Endothelial cell of umbilical vein (primary cell): ENCODE measurements around the gene TFCP2. TPM values are rescaled to one million over a fixed set of nuclear protein-coding genes. Genes with fewer than 3 reads are reported as not detected.

Experiments
- BruUV-seq: library from RNA; stranded (reverse); fragments of 400-500 nt; replicated peaks from 2 replicates; lab custom pipeline; 2021; lab: Mats Ljungman, UMichigan
- CTCF ChIA-PET: fragments of 300-600, 350-600 bp; sonication (Branson Sonifier 250); formaldehyde crosslinking; loops from one replicate; lab custom pipeline; 2021; ENCODE audit warnings: antibody characterized with exemption, inconsistent platforms; lab: Charles Lee
- POLR2A ChIA-PET: fragments of 300-600, 350-600 bp; sonication (Branson Sonifier 250); formaldehyde crosslinking; loops from one replicate; lab custom pipeline; 2021; ENCODE audit warnings: antibody characterized with exemption, inconsistent platforms; lab: Charles Lee
- DNase-seq: peaks from one replicate; pipeline ENCODE4 v3.0.0-alpha.2; 2011; ENCODE audit warnings: low read depth, low spot score
- FAIRE-seq: peaks from 2 replicates; lab custom pipeline; 2011; peaks lifted over from hg19 to GRCh38; lab: Jason Lieb, UNC
- H2AFZ ChIP-seq: 2 replicates; pipeline ENCODE4 v1.6.0; 2012; ENCODE audit warnings: low read depth, low read length, control low read depth, inconsistent platforms
- H3K27ac ChIP-seq: 2 replicates; pipeline ENCODE4 v1.5.1; 2011; ENCODE audit warnings: low read depth, mild to moderate bottlenecking, control low read depth, low read length, moderate library complexity; ENCODE audit not compliant: insufficient read depth
- H3K27me3 ChIP-seq, 2 experiments: 2 replicates each; pipeline versions ENCODE4 v1.6.0 to v1.6.1; 2011; ENCODE audit warnings: low read length in 2 of 2, mixed read lengths in 1 of 2; ENCODE audit not compliant: control insufficient read depth in 2 of 2, insufficient read depth in 2 of 2
- H3K36me3 ChIP-seq, 2 experiments: 2 replicates in 1 of 2; 3 replicates in 1 of 2; pipeline ENCODE4 v1.5.1; 2011; ENCODE audit warnings: low read length in 2 of 2, mild to moderate bottlenecking in 1 of 2, moderate library complexity in 1 of 2; ENCODE audit not compliant: control insufficient read depth in 2 of 2, insufficient read depth in 2 of 2; ENCODE audit errors: extremely low read depth in 1 of 2
- H3K4me1 ChIP-seq: 3 replicates; pipeline ENCODE4 v1.5.1; 2011; ENCODE audit warnings: mild to moderate bottlenecking, low read length; ENCODE audit not compliant: control insufficient read depth, insufficient read depth; ENCODE audit errors: extremely low read depth
- H3K4me2 ChIP-seq: 2 replicates; pipeline ENCODE4 v1.6.1; 2011; ENCODE audit warnings: low read length, control low read depth, mixed read lengths; ENCODE audit not compliant: insufficient read depth
- H3K4me3 ChIP-seq, 3 experiments: fragments of 200-600 bp in 1 of 3; sonication (generic), shearing (Covaris generic) in 1 of 3; replicated peaks in 1 of 3; 2 replicates each; pipeline ENCODE4 v1.5.1; 2011 to 2016; ENCODE audit warnings: control low read depth in 3 of 3, low read length in 3 of 3, mild to moderate bottlenecking in 2 of 3, inconsistent platforms in 1 of 3, low read depth in 1 of 3, moderate library complexity in 1 of 3; ENCODE audit not compliant: insufficient read depth in 1 of 3
- H3K79me2 ChIP-seq: 2 replicates; pipeline ENCODE4 v1.6.0; 2012; ENCODE audit warnings: low read length, inconsistent platforms; ENCODE audit not compliant: control insufficient read depth, insufficient read depth
- H3K9ac ChIP-seq: replicated peaks from 2 replicates; pipeline ENCODE3; 2011; ENCODE audit warnings: low read length, control low read depth; ENCODE audit not compliant: insufficient read depth; ENCODE audit errors: extremely low read depth
- H3K9me1 ChIP-seq: replicated peaks from 3 replicates; pipeline ENCODE4 v1.6.0; 2011; ENCODE audit warnings: mild to moderate bottlenecking, low read length; ENCODE audit not compliant: control insufficient read depth, insufficient read depth; ENCODE audit errors: extremely low read depth
- H3K9me3 ChIP-seq: replicated peaks from 2 replicates; pipeline ENCODE4 v1.5.1; 2012; ENCODE audit warnings: low read length, inconsistent platforms; ENCODE audit not compliant: control insufficient read depth, insufficient read depth
- H4K20me1 ChIP-seq: replicated peaks from 2 replicates; pipeline ENCODE3; 2011; ENCODE audit warnings: mild to moderate bottlenecking, low read length; ENCODE audit not compliant: control insufficient read depth, insufficient read depth; ENCODE audit errors: extremely low read depth
- EZH2 ChIP-seq: IDR thresholded peaks from 2 replicates; pipeline ENCODE4 v1.6.1; 2012; ENCODE audit warnings: borderline replicate concordance, low read depth, mild to moderate bottlenecking, moderate library complexity, low read length, inconsistent platforms; ENCODE audit not compliant: severe bottlenecking
- FOS ChIP-seq: IDR thresholded peaks from 2 replicates; pipeline ENCODE4 v1.6.1; 2011; ENCODE audit warnings: mild to moderate bottlenecking, low read length, moderate library complexity, borderline replicate concordance; ENCODE audit not compliant: insufficient read depth
- GATA2 ChIP-seq: IDR thresholded peaks from 2 replicates; pipeline ENCODE4 v1.7.0; 2011; ENCODE audit warnings: low read depth, mild to moderate bottlenecking, moderate library complexity, mixed read lengths, low read length; ENCODE audit not compliant: insufficient read length, insufficient read depth
- JUN ChIP-seq: IDR thresholded peaks from 2 replicates; pipeline ENCODE4 v1.6.1; 2011; ENCODE audit warnings: borderline replicate concordance, low read depth; ENCODE audit not compliant: insufficient read length, insufficient read depth
- MYC ChIP-seq: IDR thresholded peaks from one replicate; pipeline ENCODE4 v1.6.1; 2011; ENCODE audit warnings: mild to moderate bottlenecking, low read depth, low read length
- POLR2A ChIP-seq: IDR thresholded peaks from 2 replicates; pipeline ENCODE4 v1.6.1; 2012; ENCODE audit warnings: low read depth, mild to moderate bottlenecking, control low read depth, low read length
- dilution Hi-C: fragments of 300-500 bp; cut with MboI; formaldehyde crosslinking; loops from one replicate; pipeline ENCODE4 v1.15.0; 2019; ENCODE audit warnings: low sequenced_read_pairs; ENCODE audit not compliant: extremely low pct_ligation_motif_present
- intact Hi-C: fragments of 100-400 bp; cut with micrococcal nuclease; formaldehyde crosslinking; loops from one replicate; pipeline ENCODE4 v1.10.0; 2022
- polyA plus RNA-seq, 4 experiments: library from polyadenylated mRNA; depleted of rRNA in 3 of 4; stranded (reverse) in 3 of 4; unstranded in 1 of 4; fragments of >200 nt; gene quantifications; 2 replicates each; pipeline versions ENCODE4 v1.2.1 to v1.2.3, GENCODE V29; 2011 to 2012; ENCODE audit warnings: missing spikeins in 1 of 4
- total RNA-seq: library from RNA; stranded (reverse); gene quantifications from 2 replicates; pipeline ENCODE4 v1.2.3, GENCODE V29; 2021
- TF ChIP-seq, protein P1 (sequence below): IDR thresholded peaks from 2 replicates; pipeline ENCODE4 v1.6.1; 2011; ENCODE audit not compliant: insufficient read depth, insufficient read length
- TF ChIP-seq, protein P2 (sequence below), 2 donors: IDR thresholded peaks; 1 replicate in 1 of 2; 2 replicates in 1 of 2; pipeline ENCODE4 v1.5.1; 2011; ENCODE audit warnings: low read length in 2 of 2, mild to moderate bottlenecking in 2 of 2, moderate library complexity in 2 of 2, control low read depth in 1 of 2, inconsistent platforms in 1 of 2, low read depth in 1 of 2; ENCODE audit not compliant: insufficient read depth in 1 of 2; ENCODE audit errors: extremely low read depth in 1 of 2

The TFCP2 gene
- total and polyA plus RNA-seq, 2 donors (not counting 3 experiments of a cell fraction or from before 2014, with no cell fraction given), result 10.2 to 28.6 TPM

DNA sequence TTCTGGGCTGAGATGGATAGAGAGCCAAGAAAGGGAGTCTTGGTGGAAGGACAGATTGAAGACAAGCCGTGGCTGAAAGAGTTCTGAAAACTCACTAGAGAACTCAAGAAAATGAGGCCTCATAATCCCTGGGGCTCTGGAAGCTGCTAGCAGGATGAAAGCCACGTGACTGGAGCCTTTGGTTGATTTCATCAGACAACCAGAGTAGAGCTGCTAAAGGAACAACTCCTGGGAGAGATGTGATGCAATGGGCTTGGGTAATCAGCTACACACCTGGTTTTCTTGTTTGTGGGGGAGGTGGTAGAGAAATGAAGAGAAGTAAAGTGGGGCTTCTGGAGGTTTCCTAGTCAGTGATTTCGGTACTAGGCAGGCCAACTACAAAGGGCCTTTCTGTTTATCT is 102.9 kb downstream of the TFCP2 start:
- ChIA-PET CTCF (interaction anchor here (1.7 kb wide), 1 partner anchor 13 kb away, joined by 3 read pairs; no protein-coding TSS in a partner anchor), POLR2A (no interaction called here)
- Histone ChIP-seq H3K36me3 (peaks cover 11 to 29% of the 10 kb centered on the region in 2 experiments), H3K27ac (no peak overlapping the region), H3K4me3 (no peak overlapping the region), H3K9me1 (no peaks in the 10 kb centered on the region), H3K9ac (no peak overlapping the region), H3K27me3 (no peaks in the 10 kb centered on the region), H3K9me3 (no peaks in the 10 kb centered on the region), H3K79me2 (no peaks in the 10 kb centered on the region), H3K4me2 (no peak overlapping the region), H2AFZ (no peak overlapping the region), H4K20me1 (no peaks in the 10 kb centered on the region), H3K4me1 (no peaks in the 10 kb centered on the region)
- intact Hi-C loops, result no loop called here
- no peak for DNase-seq
- dilution Hi-C loops, result no loop called here
- BruUV-seq, result no TSS peak
- FAIRE-seq, result no peak
- TF ChIP-seq GATA2 (no peak), POLR2A (no peak), EZH2 (no peak), MYC (no peak)
- TF ChIP-seq, protein P1, sequence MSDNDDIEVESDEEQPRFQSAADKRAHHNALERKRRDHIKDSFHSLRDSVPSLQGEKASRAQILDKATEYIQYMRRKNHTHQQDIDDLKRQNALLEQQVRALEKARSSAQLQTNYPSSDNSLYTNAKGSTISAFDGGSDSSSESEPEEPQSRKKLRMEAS, result no peak

DNA sequence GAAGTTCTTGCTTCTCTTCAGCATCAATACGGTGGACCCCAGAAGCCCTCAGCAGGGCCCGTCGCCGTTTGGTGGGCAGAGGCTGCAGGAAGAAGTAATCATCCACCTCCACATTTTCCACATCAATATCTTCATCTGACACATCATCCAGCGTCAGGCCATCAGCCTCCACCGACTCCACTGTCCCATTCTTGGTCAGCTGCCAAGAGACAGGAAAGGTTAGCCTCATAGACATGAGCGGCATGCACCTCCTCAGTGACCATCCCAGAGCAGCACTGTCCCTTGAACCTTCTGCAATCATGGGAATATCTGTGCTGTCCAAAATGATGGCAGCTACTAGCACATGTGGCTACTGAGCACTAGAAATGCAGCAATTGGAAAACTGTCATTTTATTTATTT is 105.2 kb downstream of the TFCP2 start:
- DNase-seq, result no peak

More for the DNA sequence above, 105.2 kb downstream of the TFCP2 start:
- H2AFZ ChIP-seq, result no peak overlapping the region
- H3K9ac ChIP-seq, result no peak overlapping the region
- H4K20me1 ChIP-seq, result no peaks in the 10 kb centered on the region
- H3K9me1 ChIP-seq, result no peaks in the 10 kb centered on the region
- H3K4me3 ChIP-seq, result no peak overlapping the region
- ChIA-PET POLR2A (no interaction called here), CTCF (no interaction called here)
- no TSS peak for BruUV-seq
- no peaks in the 10 kb centered on the region for H3K79me2 ChIP-seq
- H3K9me3 ChIP-seq, result no peaks in the 10 kb centered on the region
- TF ChIP-seq FOS, result no peak
- TF ChIP-seq JUN, result no peak
- TF ChIP-seq EZH2, result no peak
- TF ChIP-seq MYC, result no peak
- TF ChIP-seq GATA2, result no peak
- TF ChIP-seq, protein P2, sequence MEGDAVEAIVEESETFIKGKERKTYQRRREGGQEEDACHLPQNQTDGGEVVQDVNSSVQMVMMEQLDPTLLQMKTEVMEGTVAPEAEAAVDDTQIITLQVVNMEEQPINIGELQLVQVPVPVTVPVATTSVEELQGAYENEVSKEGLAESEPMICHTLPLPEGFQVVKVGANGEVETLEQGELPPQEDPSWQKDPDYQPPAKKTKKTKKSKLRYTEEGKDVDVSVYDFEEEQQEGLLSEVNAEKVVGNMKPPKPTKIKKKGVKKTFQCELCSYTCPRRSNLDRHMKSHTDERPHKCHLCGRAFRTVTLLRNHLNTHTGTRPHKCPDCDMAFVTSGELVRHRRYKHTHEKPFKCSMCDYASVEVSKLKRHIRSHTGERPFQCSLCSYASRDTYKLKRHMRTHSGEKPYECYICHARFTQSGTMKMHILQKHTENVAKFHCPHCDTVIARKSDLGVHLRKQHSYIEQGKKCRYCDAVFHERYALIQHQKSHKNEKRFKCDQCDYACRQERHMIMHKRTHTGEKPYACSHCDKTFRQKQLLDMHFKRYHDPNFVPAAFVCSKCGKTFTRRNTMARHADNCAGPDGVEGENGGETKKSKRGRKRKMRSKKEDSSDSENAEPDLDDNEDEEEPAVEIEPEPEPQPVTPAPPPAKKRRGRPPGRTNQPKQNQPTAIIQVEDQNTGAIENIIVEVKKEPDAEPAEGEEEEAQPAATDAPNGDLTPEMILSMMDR (IDR thresholded peaks at IDR 0.05; ENCODE audit: extremely low read depth in 1 of 2, insufficient read depth in 1 of 2, low read depth in 1 of 2, low read length in 2 of 2), result no peak
- no peak for FAIRE-seq
- no peak overlapping the region for H3K4me2 ChIP-seq
- H3K4me1 ChIP-seq, result no peaks in the 10 kb centered on the region
- dilution Hi-C loops, result no loop called here
- intact Hi-C loops, result no loop called here
- no peaks in the 10 kb centered on the region for H3K27me3 ChIP-seq
- H3K27ac ChIP-seq, result no peak overlapping the region
- H3K36me3 ChIP-seq, result peaks cover 11 to 38% of the 10 kb centered on the region in 2 experiments
